Fibroblast of skin of right biceps (primary cell): ENCODE results near the gene TMPRSS2.

Experiments used
- DNase-seq: peaks from one replicate; pipeline ENCODE4 v3.0.0-alpha.2; 2013

Gene TMPRSS2

GRCh38 chr21:41509145-41509496 is 1.2 kb upstream of the TMPRSS2 start:
- DNase-seq: no peak

- DNase-seq: no peak
These were observed 622 bp upstream of the TMPRSS2 start for GRCh38 chr21:41508415-41509144.

- DNase-seq: no peak
These were observed 1.1 kb downstream of the TMPRSS2 start for GRCh38 chr21:41506611-41507520.

- DNase-seq: no peak
These were observed 1.9 kb downstream of the TMPRSS2 start for GRCh38 chr21:41506005-41506594.

- DNase-seq: no peak
These were observed 3.9 kb downstream of the TMPRSS2 start for GRCh38 chr21:41504030-41504429.

GRCh38 chr21:41503331-41503730 is 4.6 kb downstream of the TMPRSS2 start:
- DNase-seq: no peak

GRCh38 chr21:41501919-41502318 is 6.0 kb downstream of the TMPRSS2 start:
- no peak for DNase-seq

- no peak for DNase-seq
These were observed 7.0 kb downstream of the TMPRSS2 start for GRCh38 chr21:41500931-41501381.

- no peak for DNase-seq
These were observed 7.6 kb downstream of the TMPRSS2 start for GRCh38 chr21:41500363-41500762.

- no peak for DNase-seq
These were observed 8.0 kb downstream of the TMPRSS2 start for GRCh38 chr21:41499920-41500319.

- DNase-seq: no peak
These were observed 10.2 kb downstream of the TMPRSS2 start for GRCh38 chr21:41497788-41498187.

GRCh38 chr21:41497008-41497407 is 10.9 kb downstream of the TMPRSS2 start:
- no peak for DNase-seq

- DNase-seq: no peak
These were observed 13.7 kb downstream of the TMPRSS2 start for GRCh38 chr21:41494242-41494641.

- DNase-seq: no peak
These were observed 16.5 kb downstream of the TMPRSS2 start for GRCh38 chr21:41491412-41491811.

- DNase-seq: no peak
These were observed 17.6 kb downstream of the TMPRSS2 start for GRCh38 chr21:41490330-41490729.

- no peak for DNase-seq
These were observed 18.6 kb downstream of the TMPRSS2 start for GRCh38 chr21:41489329-41489728.

- DNase-seq: no peak
These were observed 19.9 kb downstream of the TMPRSS2 start for GRCh38 chr21:41488080-41488479.

- no peak for DNase-seq
These were observed 20.9 kb downstream of the TMPRSS2 start for GRCh38 chr21:41487082-41487481.

- DNase-seq: no peak
These were observed 24.0 kb downstream of the TMPRSS2 start for GRCh38 chr21:41483973-41484372.

GRCh38 chr21:41483415-41483814 is 24.5 kb downstream of the TMPRSS2 start:
- DNase-seq: no peak

- no peak for DNase-seq
These were observed 25.0 kb downstream of the TMPRSS2 start for GRCh38 chr21:41482980-41483379.

- DNase-seq: peak; percentile 85
These were observed 25.7 kb downstream of the TMPRSS2 start for GRCh38 chr21:41482301-41482700.

GRCh38 chr21:41481191-41481590 is 26.8 kb downstream of the TMPRSS2 start:
- DNase-seq: peak; percentile 90
